Endothelial cell of umbilical vein (primary cell): ENCODE results near the gene ERI2. TPM values are rescaled to one million over a fixed set of nuclear protein-coding genes. Genes with fewer than 3 reads are reported as not detected.

ENCODE experiments used
- BruUV-seq: library from RNA; stranded (reverse); fragments of 400-500 nt; replicated peaks from 2 replicates; lab custom pipeline; 2021; lab: Mats Ljungman, UMichigan
- CTCF ChIA-PET: fragments of 300-600, 350-600 bp; sonication (Branson Sonifier 250); formaldehyde crosslinking; loops from one replicate; lab custom pipeline; 2021; ENCODE audit warnings: antibody characterized with exemption, inconsistent platforms; lab: Charles Lee
- POLR2A ChIA-PET: fragments of 300-600, 350-600 bp; sonication (Branson Sonifier 250); formaldehyde crosslinking; loops from one replicate; lab custom pipeline; 2021; ENCODE audit warnings: antibody characterized with exemption, inconsistent platforms; lab: Charles Lee
- DNase-seq: peaks from one replicate; pipeline ENCODE4 v3.0.0-alpha.2; 2011; ENCODE audit warnings: low read depth, low spot score
- FAIRE-seq: peaks from 2 replicates; lab custom pipeline; 2011; peaks lifted over from hg19 to GRCh38; lab: Jason Lieb, UNC
- H2AFZ ChIP-seq: 2 replicates; pipeline ENCODE4 v1.6.0; 2012; ENCODE audit warnings: low read depth, low read length, control low read depth, inconsistent platforms
- H3K27ac ChIP-seq: 2 replicates; pipeline ENCODE4 v1.5.1; 2011; ENCODE audit warnings: low read depth, mild to moderate bottlenecking, control low read depth, low read length, moderate library complexity; ENCODE audit not compliant: insufficient read depth
- H3K27me3 ChIP-seq, 2 experiments: 2 replicates each; pipeline versions ENCODE4 v1.6.0 to v1.6.1; 2011; ENCODE audit warnings: low read length in 2 of 2, mixed read lengths in 1 of 2; ENCODE audit not compliant: control insufficient read depth in 2 of 2, insufficient read depth in 2 of 2
- H3K36me3 ChIP-seq, 2 experiments: 2 replicates in 1 of 2; 3 replicates in 1 of 2; pipeline ENCODE4 v1.5.1; 2011; ENCODE audit warnings: low read length in 2 of 2, mild to moderate bottlenecking in 1 of 2, moderate library complexity in 1 of 2; ENCODE audit not compliant: control insufficient read depth in 2 of 2, insufficient read depth in 2 of 2; ENCODE audit errors: extremely low read depth in 1 of 2
- H3K4me1 ChIP-seq: 3 replicates; pipeline ENCODE4 v1.5.1; 2011; ENCODE audit warnings: mild to moderate bottlenecking, low read length; ENCODE audit not compliant: control insufficient read depth, insufficient read depth; ENCODE audit errors: extremely low read depth
- H3K4me2 ChIP-seq: 2 replicates; pipeline ENCODE4 v1.6.1; 2011; ENCODE audit warnings: low read length, control low read depth, mixed read lengths; ENCODE audit not compliant: insufficient read depth
- H3K4me3 ChIP-seq, 3 experiments: fragments of 200-600 bp in 1 of 3; sonication (generic), shearing (Covaris generic) in 1 of 3; replicated peaks in 1 of 3; 2 replicates each; pipeline ENCODE4 v1.5.1; 2011 to 2016; ENCODE audit warnings: control low read depth in 3 of 3, low read length in 3 of 3, mild to moderate bottlenecking in 2 of 3, inconsistent platforms in 1 of 3, low read depth in 1 of 3, moderate library complexity in 1 of 3; ENCODE audit not compliant: insufficient read depth in 1 of 3
- H3K79me2 ChIP-seq: 2 replicates; pipeline ENCODE4 v1.6.0; 2012; ENCODE audit warnings: low read length, inconsistent platforms; ENCODE audit not compliant: control insufficient read depth, insufficient read depth
- H3K9ac ChIP-seq: replicated peaks from 2 replicates; pipeline ENCODE3; 2011; ENCODE audit warnings: low read length, control low read depth; ENCODE audit not compliant: insufficient read depth; ENCODE audit errors: extremely low read depth
- H3K9me1 ChIP-seq: replicated peaks from 3 replicates; pipeline ENCODE4 v1.6.0; 2011; ENCODE audit warnings: mild to moderate bottlenecking, low read length; ENCODE audit not compliant: control insufficient read depth, insufficient read depth; ENCODE audit errors: extremely low read depth
- H3K9me3 ChIP-seq: replicated peaks from 2 replicates; pipeline ENCODE4 v1.5.1; 2012; ENCODE audit warnings: low read length, inconsistent platforms; ENCODE audit not compliant: control insufficient read depth, insufficient read depth
- H4K20me1 ChIP-seq: replicated peaks from 2 replicates; pipeline ENCODE3; 2011; ENCODE audit warnings: mild to moderate bottlenecking, low read length; ENCODE audit not compliant: control insufficient read depth, insufficient read depth; ENCODE audit errors: extremely low read depth
- EZH2 ChIP-seq: IDR thresholded peaks from 2 replicates; pipeline ENCODE4 v1.6.1; 2012; ENCODE audit warnings: borderline replicate concordance, low read depth, mild to moderate bottlenecking, moderate library complexity, low read length, inconsistent platforms; ENCODE audit not compliant: severe bottlenecking
- FOS ChIP-seq: IDR thresholded peaks from 2 replicates; pipeline ENCODE4 v1.6.1; 2011; ENCODE audit warnings: mild to moderate bottlenecking, low read length, moderate library complexity, borderline replicate concordance; ENCODE audit not compliant: insufficient read depth
- GATA2 ChIP-seq: IDR thresholded peaks from 2 replicates; pipeline ENCODE4 v1.7.0; 2011; ENCODE audit warnings: low read depth, mild to moderate bottlenecking, moderate library complexity, mixed read lengths, low read length; ENCODE audit not compliant: insufficient read length, insufficient read depth
- JUN ChIP-seq: IDR thresholded peaks from 2 replicates; pipeline ENCODE4 v1.6.1; 2011; ENCODE audit warnings: borderline replicate concordance, low read depth; ENCODE audit not compliant: insufficient read length, insufficient read depth
- POLR2A ChIP-seq: IDR thresholded peaks from 2 replicates; pipeline ENCODE4 v1.6.1; 2012; ENCODE audit warnings: low read depth, mild to moderate bottlenecking, control low read depth, low read length
- POLR2AphosphoS5 ChIP-seq: IDR thresholded peaks from 2 replicates; pipeline ENCODE4 v1.6.1; 2012; ENCODE audit warnings: low read depth, mild to moderate bottlenecking, control low read depth, low read length, moderate library complexity; ENCODE audit not compliant: insufficient read depth
- dilution Hi-C: fragments of 300-500 bp; cut with MboI; formaldehyde crosslinking; loops from one replicate; pipeline ENCODE4 v1.15.0; 2019; ENCODE audit warnings: low sequenced_read_pairs; ENCODE audit not compliant: extremely low pct_ligation_motif_present
- intact Hi-C: fragments of 100-400 bp; cut with micrococcal nuclease; formaldehyde crosslinking; loops from one replicate; pipeline ENCODE4 v1.10.0; 2022
- polyA plus RNA-seq, 4 experiments: library from polyadenylated mRNA; depleted of rRNA in 3 of 4; stranded (reverse) in 3 of 4; unstranded in 1 of 4; fragments of >200 nt; gene quantifications; 2 replicates each; pipeline versions ENCODE4 v1.2.1 to v1.2.3, GENCODE V29; 2011 to 2012; ENCODE audit warnings: missing spikeins in 1 of 4
- small RNA-seq: library from RNA; depleted of rRNA; stranded (forward); fragments of <200 nt; gene quantifications from one replicate; pipeline ENCODE3, GENCODE V24; 2012; ENCODE audit warnings: low replicate concordance, low read depth; ENCODE audit not compliant: insufficient read depth, insufficient read length
- total RNA-seq: library from RNA; stranded (reverse); gene quantifications from 2 replicates; pipeline ENCODE4 v1.2.3, GENCODE V29; 2021
- TF ChIP-seq, protein P1 (sequence below): IDR thresholded peaks from 2 replicates; pipeline ENCODE4 v1.6.1; 2011; ENCODE audit not compliant: insufficient read depth, insufficient read length
- TF ChIP-seq, protein P2 (sequence below), 2 donors: IDR thresholded peaks; 1 replicate in 1 of 2; 2 replicates in 1 of 2; pipeline ENCODE4 v1.5.1; 2011; ENCODE audit warnings: low read length in 2 of 2, mild to moderate bottlenecking in 2 of 2, moderate library complexity in 2 of 2, control low read depth in 1 of 2, inconsistent platforms in 1 of 2, low read depth in 1 of 2; ENCODE audit not compliant: insufficient read depth in 1 of 2; ENCODE audit errors: extremely low read depth in 1 of 2

Gene ERI2
- total and polyA plus RNA-seq, 2 donors (not counting 3 experiments of a cell fraction or from before 2014, with no cell fraction given): 6.6 to 8.9 TPM

GRCh38 chr16:20746461-20746860 lies 59.8 kb downstream of the ERI2 start:
- DNase-seq (no peak), FAIRE-seq (no peak)
- intact Hi-C loops (no loop called here), dilution Hi-C loops (no loop called here)
- Histone ChIP-seq H3K9me1 (no peaks in the 10 kb centered on the region), H4K20me1 (no peaks in the 10 kb centered on the region), H3K36me3 (no peaks in the 10 kb centered on the region), H3K4me2 (no peak overlapping the region), H3K9ac (no peak overlapping the region), H3K9me3 (no peaks in the 10 kb centered on the region), H3K27ac (no peak overlapping the region), H3K4me3 (no peak overlapping the region), H3K4me1 (no peaks in the 10 kb centered on the region), H3K27me3 (no peaks in the 10 kb centered on the region), H2AFZ (no peak overlapping the region), H3K79me2 (no peaks in the 10 kb centered on the region)
- BruUV-seq: no TSS peak
- TF ChIP-seq EZH2 (no peak), GATA2 (no peak), POLR2A (no peak), JUN (no peak), FOS (no peak), POLR2AphosphoS5 (no peak)
- TF ChIP-seq, protein P1, sequence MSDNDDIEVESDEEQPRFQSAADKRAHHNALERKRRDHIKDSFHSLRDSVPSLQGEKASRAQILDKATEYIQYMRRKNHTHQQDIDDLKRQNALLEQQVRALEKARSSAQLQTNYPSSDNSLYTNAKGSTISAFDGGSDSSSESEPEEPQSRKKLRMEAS: no peak
- TF ChIP-seq, protein P2, sequence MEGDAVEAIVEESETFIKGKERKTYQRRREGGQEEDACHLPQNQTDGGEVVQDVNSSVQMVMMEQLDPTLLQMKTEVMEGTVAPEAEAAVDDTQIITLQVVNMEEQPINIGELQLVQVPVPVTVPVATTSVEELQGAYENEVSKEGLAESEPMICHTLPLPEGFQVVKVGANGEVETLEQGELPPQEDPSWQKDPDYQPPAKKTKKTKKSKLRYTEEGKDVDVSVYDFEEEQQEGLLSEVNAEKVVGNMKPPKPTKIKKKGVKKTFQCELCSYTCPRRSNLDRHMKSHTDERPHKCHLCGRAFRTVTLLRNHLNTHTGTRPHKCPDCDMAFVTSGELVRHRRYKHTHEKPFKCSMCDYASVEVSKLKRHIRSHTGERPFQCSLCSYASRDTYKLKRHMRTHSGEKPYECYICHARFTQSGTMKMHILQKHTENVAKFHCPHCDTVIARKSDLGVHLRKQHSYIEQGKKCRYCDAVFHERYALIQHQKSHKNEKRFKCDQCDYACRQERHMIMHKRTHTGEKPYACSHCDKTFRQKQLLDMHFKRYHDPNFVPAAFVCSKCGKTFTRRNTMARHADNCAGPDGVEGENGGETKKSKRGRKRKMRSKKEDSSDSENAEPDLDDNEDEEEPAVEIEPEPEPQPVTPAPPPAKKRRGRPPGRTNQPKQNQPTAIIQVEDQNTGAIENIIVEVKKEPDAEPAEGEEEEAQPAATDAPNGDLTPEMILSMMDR (IDR thresholded peaks at IDR 0.05; ENCODE audit: extremely low read depth in 1 of 2, insufficient read depth in 1 of 2, low read depth in 1 of 2, low read length in 2 of 2): no peak
- ChIA-PET POLR2A (no interaction called here), CTCF (no interaction called here)

Small RNA genes lying within 50 kb of the gene (small RNA-seq; reads per million reads assigned to genes)
- gene RF00618 (not detected), gene RNU6-944P (not detected)

Other genes with a start within 250 kb of the ERI2 start
- not detected in 2 replicates for gene ACSM2B, start 230.1 kb downstream of the ERI2 start, total RNA-seq
- 0.07 and 0.13 TPM in 2 replicates for gene ACSM2B, start 230.1 kb downstream of the ERI2 start, polyA plus RNA-seq
- 0.18 TPM in 1 of 2 replicates, not detected in the other for gene ACSM1, start 108.8 kb downstream of the ERI2 start, total RNA-seq
- gene ACSM1, start 108.8 kb downstream of the ERI2 start, polyA plus RNA-seq: 0.10 and 0.12 TPM in 2 replicates
- gene THUMPD1, start 64.7 kb downstream of the ERI2 start, total RNA-seq: 29.0 and 30.7 TPM in 2 replicates
- 27.9 and 36.9 TPM in 2 replicates for gene THUMPD1, start 64.7 kb downstream of the ERI2 start, polyA plus RNA-seq
- 10.2 and 37.3 TPM in 2 replicates for gene ACSM3, start 42.5 kb downstream of the ERI2 start, total RNA-seq
- gene ACSM3, start 42.5 kb downstream of the ERI2 start, polyA plus RNA-seq: 23.7 and 33.2 TPM in 2 replicates
- gene REXO5, start 55 bp upstream of the ERI2 start, total RNA-seq: 7.4 and 11.5 TPM in 2 replicates
- gene REXO5, start 55 bp upstream of the ERI2 start, polyA plus RNA-seq: 2.1 and 2.3 TPM in 2 replicates
- 35.0 and 39.6 TPM in 2 replicates for gene DCUN1D3, start 93.9 kb upstream of the ERI2 start, total RNA-seq
- gene DCUN1D3, start 93.9 kb upstream of the ERI2 start, polyA plus RNA-seq: 8.8 and 10.4 TPM in 2 replicates
- 28.4 and 29.1 TPM in 2 replicates for gene LYRM1, start 94.3 kb upstream of the ERI2 start, total RNA-seq
- gene LYRM1, start 94.3 kb upstream of the ERI2 start, polyA plus RNA-seq: 13.8 and 20.4 TPM in 2 replicates